K562 (cell line): Measurements from ENCODE around the gene SLC48A1. TPM values are rescaled to one million over a fixed set of nuclear protein-coding genes. Genes with fewer than 3 reads are reported as not detected.
A peak's percentile ranks its signal among the peaks of the same experiment; 100 is the strongest.

Source experiments
- BRD4 ChIP-seq: fragments of 200-600 bp; sonication (generic); IDR thresholded peaks from 2 replicates; pipeline ENCODE4 v1.6.1; 2017; ENCODE audit warnings: inconsistent platforms
- CCNT2 ChIP-seq: IDR thresholded peaks from 2 replicates; pipeline ENCODE4 v1.6.1; 2011; ENCODE audit warnings: borderline replicate concordance, low read depth, mild to moderate bottlenecking, moderate library complexity, mixed read lengths, low read length; ENCODE audit not compliant: insufficient read length; ENCODE audit errors: extremely low read depth
- CREBBP ChIP-seq: IDR thresholded peaks from one replicate; pipeline ENCODE4 v1.6.1; 2012; ENCODE audit warnings: low read depth, mild to moderate bottlenecking, control low read depth, inconsistent platforms, low read length
- DNMT1 ChIP-seq: fragments of 450-650 bp; IDR thresholded peaks from 2 replicates; pipeline ENCODE4 v1.6.1; 2016; ENCODE audit warnings: antibody characterized with exemption, mild to moderate bottlenecking
- HIVEP1 ChIP-seq: fragments of 250-450 bp; sonication (Bioruptor Pico); IDR thresholded peaks from 2 replicates; pipeline ENCODE4 v1.4.0; 2020; ENCODE audit warnings: mild to moderate bottlenecking
- HMG20B ChIP-seq: fragments of 250-450 bp; sonication (Bioruptor Pico); IDR thresholded peaks from 2 replicates; pipeline ENCODE4 v1.5.0; 2021; ENCODE audit warnings: mild to moderate bottlenecking
- LCOR ChIP-seq: sonication (generic); formaldehyde crosslinking; IDR thresholded peaks from 2 replicates; pipeline ENCODE4 v1.8.0; 2022; ENCODE audit warnings: mild to moderate bottlenecking, missing genetic modification reagents
- POLR2AphosphoS5 ChIP-seq: IDR thresholded peaks from 2 replicates; pipeline ENCODE4 v1.6.1; 2011; ENCODE audit warnings: mild to moderate bottlenecking, low read depth, low read length, moderate library complexity; ENCODE audit not compliant: control insufficient read depth, insufficient read depth
- RAD21 ChIP-seq, 2 experiments: fragments of 250-450 bp in 1 of 2; fragments of 450-650 bp in 1 of 2; sonication (Bioruptor Pico) in 1 of 2; formaldehyde crosslinking in 1 of 2; IDR thresholded peaks in 1 of 2; conservative IDR thresholded peaks in 1 of 2; 2 replicates each; pipeline versions ENCODE4 v1.4.0 to v1.8.0; 2020 to 2022; ENCODE audit warnings: mild to moderate bottlenecking in 2 of 2, moderate library complexity in 1 of 2
- RBM34 ChIP-seq: fragments of 200-400 bp; formaldehyde crosslinking; IDR thresholded peaks from 2 replicates; pipeline ENCODE4 v1.6.1; 2018; ENCODE audit warnings: low read length, borderline replicate concordance; ENCODE audit not compliant: insufficient read depth
- RCOR1 ChIP-seq, 2 experiments: IDR thresholded peaks; 2 replicates each; pipeline ENCODE4 v1.6.1; 2012; ENCODE audit warnings: low read depth in 2 of 2, low read length in 2 of 2, borderline replicate concordance in 1 of 2, improper control_type of control experiment in 1 of 2
- SMARCA5 ChIP-seq: fragments of 450-650 bp; IDR thresholded peaks from 2 replicates; pipeline ENCODE4 v1.6.1; 2016
- TCF7L2 ChIP-seq: fragments of 150-350 bp; IDR thresholded peaks from 2 replicates; pipeline ENCODE4 v1.6.1; 2016; ENCODE audit warnings: low read depth, mild to moderate bottlenecking, low read length, moderate library complexity
- TFAM ChIP-seq: fragments of 250-450 bp; sonication (Bioruptor Pico); conservative IDR thresholded peaks from 2 replicates; pipeline ENCODE4 v1.5.0; 2021; ENCODE audit warnings: mild to moderate bottlenecking, moderate library complexity
- THRAP3 ChIP-seq: fragments of 450-650 bp; IDR thresholded peaks from 2 replicates; pipeline ENCODE4 v1.6.1; 2016; ENCODE audit warnings: mild to moderate bottlenecking, inconsistent platforms, borderline replicate concordance
- TOE1 ChIP-seq, 2 experiments: fragments of 450-650 bp in 1 of 2; sonication (generic) in 1 of 2; formaldehyde crosslinking in 1 of 2; IDR thresholded peaks; 2 replicates each; pipeline versions ENCODE4 v1.7.1 to v1.8.0; 2016 to 2022; ENCODE audit warnings: borderline replicate concordance in 2 of 2, mild to moderate bottlenecking in 2 of 2, antibody characterized with exemption in 1 of 2, inconsistent platforms in 1 of 2, low read depth in 1 of 2, missing genetic modification reagents in 1 of 2, moderate library complexity in 1 of 2
- TSC22D4 ChIP-seq: fragments of 450-650 bp; IDR thresholded peaks from 2 replicates; pipeline ENCODE4 v1.6.1; 2016; ENCODE audit warnings: missing genetic modification characterization, missing biosample characterization, control low read depth
- ZNF232 ChIP-seq: sonication (generic); formaldehyde crosslinking; IDR thresholded peaks from 2 replicates; pipeline ENCODE4 v1.8.0; 2022; ENCODE audit warnings: mild to moderate bottlenecking, missing genetic modification reagents
- ZNF431 ChIP-seq: sonication (generic); formaldehyde crosslinking; IDR thresholded peaks from 2 replicates; pipeline ENCODE4 v1.8.0; 2022; ENCODE audit warnings: mild to moderate bottlenecking, missing genetic modification reagents
- ZNF57 ChIP-seq: fragments of 450-650 bp; formaldehyde crosslinking; IDR thresholded peaks from 2 replicates; pipeline ENCODE4 v1.4.0; 2020; ENCODE audit warnings: mild to moderate bottlenecking, moderate library complexity
- ZNF586 ChIP-seq: fragments of 450-650 bp; formaldehyde crosslinking; conservative IDR thresholded peaks from 2 replicates; pipeline ENCODE4 v1.4.0; 2020; ENCODE audit warnings: mild to moderate bottlenecking, moderate library complexity
- ZNF766 ChIP-seq: fragments of 200-800 bp; sonication (Bioruptor generic); conservative IDR thresholded peaks from 2 replicates; pipeline ENCODE4 v1.6.1; 2016; ENCODE audit warnings: missing genetic modification characterization, missing compliant biosample characterization
- ZNF780A ChIP-seq: fragments of 250-450 bp; sonication (Bioruptor Pico); IDR thresholded peaks from 2 replicates; pipeline ENCODE4 v1.5.0; 2021; ENCODE audit warnings: mild to moderate bottlenecking
- polyA plus RNA-seq, 8 experiments: library from polyadenylated mRNA; depleted of rRNA in 4 of 8; stranded (reverse) in 5 of 8; unstranded in 3 of 8; fragments of >200 nt; fragmentation: Nextera tagmentation in 2 of 8; fragmentation: Illumina TruSeq in 1 of 8; extraction: Ambion mirVana in 2 of 8; extraction: Trizol in 1 of 8; gene quantifications; 2 replicates each; pipeline versions ENCODE4 v1.2.1 to v1.2.3, GENCODE V29; 2011 to 2014; ENCODE audit warnings: inconsistent platforms in 1 of 8, missing spikeins in 1 of 8
- total RNA-seq, 7 experiments: library from RNA; depleted of rRNA in 6 of 7; stranded (reverse); fragments of >200 nt in 6 of 7; fragmentation: Illumina TruSeq in 2 of 7; extraction: Trizol in 2 of 7; gene quantifications; 2 replicates each; pipeline versions ENCODE4 v1.2.1 to v1.2.3, GENCODE V29; 2011 to 2021; ENCODE audit warnings: low replicate concordance in 1 of 7
- TF ChIP-seq, protein P1 (sequence below): fragments of 250-450 bp; sonication (Bioruptor Pico); IDR thresholded peaks from 2 replicates; pipeline ENCODE4 v1.5.0; 2021
- TF ChIP-seq, protein P2 (sequence below): fragments of 200-800 bp; sonication (Bioruptor generic); IDR thresholded peaks from 2 replicates; pipeline ENCODE4 v1.6.1; 2017; ENCODE audit warnings: missing genetic modification characterization, missing compliant biosample characterization
- TF ChIP-seq, protein P3 (sequence below): fragments of 450-650 bp; IDR thresholded peaks from 2 replicates; pipeline ENCODE4 v1.6.1; 2016; ENCODE audit warnings: antibody characterized with exemption

Gene SLC48A1
- total and polyA plus RNA-seq, 9 of the 15 experiments (the other 6 are each of a cell fraction or from before 2014, with no cell fraction given), result 10.7 to 37.5 (median 18.7) TPM

DNA sequence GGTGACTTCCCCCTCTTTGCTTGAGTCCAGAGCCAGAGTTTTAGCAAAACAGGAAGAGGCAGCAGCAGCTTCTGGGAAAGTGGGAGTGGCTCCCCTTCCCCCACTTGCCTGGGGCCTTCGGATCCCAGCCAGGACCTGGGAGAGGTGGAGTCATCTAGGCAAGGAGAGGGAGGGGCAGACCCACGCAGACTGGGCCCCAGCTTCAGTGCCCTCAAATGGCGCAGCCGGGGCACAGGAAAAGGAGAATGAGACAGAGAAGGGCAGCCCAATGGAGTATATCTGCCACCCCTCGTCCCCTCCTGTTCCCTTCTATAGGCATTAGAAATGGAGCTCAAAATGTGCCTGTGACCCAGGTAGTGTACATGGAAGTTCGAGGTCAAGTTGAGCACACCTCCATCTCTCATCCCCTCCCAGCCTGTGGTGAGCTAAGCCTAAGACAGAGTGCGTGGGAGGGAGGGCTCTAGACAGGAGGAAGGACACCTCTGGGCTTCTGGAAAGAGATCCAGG, 56.0 kb downstream of the SLC48A1 start (continued):
- TF ChIP-seq, protein P1, sequence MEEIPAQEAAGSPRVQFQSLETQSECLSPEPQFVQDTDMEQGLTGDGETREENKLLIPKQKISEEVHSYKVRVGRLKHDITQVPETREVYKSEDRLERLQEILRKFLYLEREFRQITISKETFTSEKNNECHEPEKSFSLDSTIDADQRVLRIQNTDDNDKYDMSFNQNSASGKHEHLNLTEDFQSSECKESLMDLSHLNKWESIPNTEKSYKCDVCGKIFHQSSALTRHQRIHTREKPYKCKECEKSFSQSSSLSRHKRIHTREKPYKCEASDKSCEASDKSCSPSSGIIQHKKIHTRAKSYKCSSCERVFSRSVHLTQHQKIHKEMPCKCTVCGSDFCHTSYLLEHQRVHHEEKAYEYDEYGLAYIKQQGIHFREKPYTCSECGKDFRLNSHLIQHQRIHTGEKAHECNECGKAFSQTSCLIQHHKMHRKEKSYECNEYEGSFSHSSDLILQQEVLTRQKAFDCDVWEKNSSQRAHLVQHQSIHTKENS (CRISPR knock-in tag), result no peak
- no peak for TF ChIP-seq LCOR
- no peak for TF ChIP-seq THRAP3
- TF ChIP-seq TFAM, result no peak
- TF ChIP-seq CREBBP, result no peak
- no peak for TF ChIP-seq SMARCA5
- no peak for TF ChIP-seq TCF7L2
- TF ChIP-seq POLR2AphosphoS5, result no peak
- no peak for TF ChIP-seq RAD21 (CRISPR knock-in tag; conservative IDR thresholded peaks at IDR 0.05 in 1 of 2, IDR thresholded peaks at IDR 0.05 in 1 of 2)
- TF ChIP-seq ZNF780A, result no peak
- TF ChIP-seq ZNF57 (CRISPR knock-in tag), result no peak
- no peak for TF ChIP-seq ZNF431
- TF ChIP-seq, protein P2, sequence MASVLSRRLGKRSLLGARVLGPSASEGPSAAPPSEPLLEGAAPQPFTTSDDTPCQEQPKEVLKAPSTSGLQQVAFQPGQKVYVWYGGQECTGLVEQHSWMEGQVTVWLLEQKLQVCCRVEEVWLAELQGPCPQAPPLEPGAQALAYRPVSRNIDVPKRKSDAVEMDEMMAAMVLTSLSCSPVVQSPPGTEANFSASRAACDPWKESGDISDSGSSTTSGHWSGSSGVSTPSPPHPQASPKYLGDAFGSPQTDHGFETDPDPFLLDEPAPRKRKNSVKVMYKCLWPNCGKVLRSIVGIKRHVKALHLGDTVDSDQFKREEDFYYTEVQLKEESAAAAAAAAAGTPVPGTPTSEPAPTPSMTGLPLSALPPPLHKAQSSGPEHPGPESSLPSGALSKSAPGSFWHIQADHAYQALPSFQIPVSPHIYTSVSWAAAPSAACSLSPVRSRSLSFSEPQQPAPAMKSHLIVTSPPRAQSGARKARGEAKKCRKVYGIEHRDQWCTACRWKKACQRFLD, result peak; percentile 41; the same call in 1 of the 2 replicates
- peak; percentile 61 for TF ChIP-seq ZNF766 (CRISPR knock-in tag)
- no peak for TF ChIP-seq DNMT1
- no peak for TF ChIP-seq BRD4
- no peak for TF ChIP-seq TSC22D4 (tag)
- TF ChIP-seq HIVEP1, result no peak
- no peak for TF ChIP-seq ZNF232 (CRISPR knock-in tag)
- TF ChIP-seq ZNF586 (CRISPR knock-in tag), result no peak
- no peak for TF ChIP-seq RBM34
- peak; percentile 26 for TF ChIP-seq CCNT2
- TF ChIP-seq HMG20B (CRISPR knock-in tag), result no peak
- TF ChIP-seq, protein P3, sequence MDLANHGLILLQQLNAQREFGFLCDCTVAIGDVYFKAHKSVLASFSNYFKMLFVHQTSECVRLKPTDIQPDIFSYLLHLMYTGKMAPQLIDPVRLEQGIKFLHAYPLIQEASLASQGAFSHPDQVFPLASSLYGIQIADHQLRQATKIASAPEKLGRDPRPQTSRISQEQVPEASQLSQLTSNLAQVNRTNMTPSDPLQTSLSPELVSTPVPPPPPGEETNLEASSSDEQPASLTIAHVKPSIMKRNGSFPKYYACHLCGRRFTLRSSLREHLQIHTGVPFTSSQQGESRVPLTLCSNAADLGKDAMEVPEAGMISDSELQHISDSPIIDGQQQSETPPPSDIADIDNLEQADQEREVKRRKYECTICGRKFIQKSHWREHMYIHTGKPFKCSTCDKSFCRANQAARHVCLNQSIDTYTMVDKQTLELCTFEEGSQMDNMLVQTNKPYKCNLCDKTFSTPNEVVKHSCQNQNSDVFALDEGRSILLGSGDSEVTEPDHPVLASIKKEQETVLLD, result peak; percentile 30; the same call in 1 of the 2 replicates
- peak; percentile 44; the same call in 1 of the 2 replicates for TF ChIP-seq TOE1 (IDR thresholded peaks at IDR 0.05; ENCODE audit: borderline replicate concordance)
- TF ChIP-seq TOE1 (CRISPR knock-in tag; IDR thresholded peaks at IDR 0.05; ENCODE audit: borderline replicate concordance, low read depth), result no peak
- peak in 1 of 2 experiments; percentile 39; a peak in 1 of 4 replicates for TF ChIP-seq RCOR1 (IDR thresholded peaks at IDR 0.05; ENCODE audit: borderline replicate concordance in 1 of 2, low read depth in 2 of 2, low read length in 2 of 2)
